CD4-positive, alpha-beta T cell (primary cell): Measurements from ENCODE around the gene C8B. TPM values are rescaled to one million over a fixed set of nuclear protein-coding genes. Genes with fewer than 3 reads are reported as not detected.

Experiments used
- ATAC-seq: fragments of 200-7000 bp; cut with Tn5 transposase; one replicate; pipeline ENCODE4 v1.10.0; 2022; ENCODE audit warnings: mild to moderate bottlenecking; ENCODE audit not compliant: poor library complexity
- CTCF ChIA-PET: fragments of 350-600 bp; sonication (Branson Sonifier 250); formaldehyde crosslinking; loops from one replicate; lab custom pipeline; 2021; ENCODE audit warnings: antibody characterized with exemption, inconsistent platforms; lab: Charles Lee
- POLR2A ChIA-PET: fragments of 350-600 bp; sonication (Branson Sonifier 250); formaldehyde crosslinking; loops from one replicate; lab custom pipeline; 2021; ENCODE audit warnings: antibody characterized with exemption, inconsistent platforms; lab: Charles Lee
- DNase-seq, 14 experiments: peaks; one replicate each; pipeline ENCODE4 v3.0.0-alpha.2; 2013 to 2020; ENCODE audit warnings: mixed read lengths in 2 of 14
- H3K27ac ChIP-seq, 2 donors: one replicate each; pipeline versions ENCODE4 v1.5.1 to v1.7.0; 2013; ENCODE audit warnings: low read length in 2 of 2, low read depth in 1 of 2, mild to moderate bottlenecking in 1 of 2
- H3K27me3 ChIP-seq, 2 experiments: 1 replicate in 1 of 2; 2 replicates in 1 of 2; pipeline versions ENCODE4 v1.6.1 to v1.7.0; 2013; ENCODE audit warnings: low read length in 2 of 2, control low read depth in 1 of 2, mild to moderate bottlenecking in 1 of 2, moderate library complexity in 1 of 2; ENCODE audit not compliant: insufficient read depth in 2 of 2, control insufficient read depth in 1 of 2
- H3K36me3 ChIP-seq: one replicate; pipeline ENCODE4 v1.6.1; 2013; ENCODE audit warnings: low read length, control low read depth; ENCODE audit not compliant: insufficient read depth
- H3K4me1 ChIP-seq: one replicate; pipeline ENCODE4 v1.6.1; 2013; ENCODE audit warnings: low read length, control low read depth; ENCODE audit not compliant: insufficient read depth
- H3K4me3 ChIP-seq: one replicate; pipeline ENCODE4 v1.5.1; 2013; ENCODE audit warnings: mild to moderate bottlenecking, low read length, moderate library complexity
- H3K9me3 ChIP-seq, 2 experiments: 1 replicate in 1 of 2; 2 replicates in 1 of 2; pipeline versions ENCODE4 v1.6.1 to v1.7.0; 2013; ENCODE audit warnings: low read length in 2 of 2, mild to moderate bottlenecking in 2 of 2, control low read depth in 1 of 2, moderate library complexity in 1 of 2; ENCODE audit not compliant: control insufficient read depth in 1 of 2, insufficient read depth in 1 of 2
- H3K27ac Mint-ChIP-seq: one replicate; pipeline ENCODE4 v1.8.0; 2020; ENCODE audit warnings: mixed read lengths
- H3K27me3 Mint-ChIP-seq: one replicate; pipeline ENCODE4 v1.8.0; 2021; ENCODE audit warnings: mixed read lengths
- H3K36me3 Mint-ChIP-seq: one replicate; pipeline ENCODE4 v1.8.0; 2021; ENCODE audit warnings: low read depth, mixed read lengths
- H3K4me1 Mint-ChIP-seq: one replicate; pipeline ENCODE4 v1.8.0; 2021; ENCODE audit warnings: low read depth, mixed read lengths
- H3K4me3 Mint-ChIP-seq: one replicate; pipeline ENCODE4 v1.8.0; 2020; ENCODE audit warnings: mild to moderate bottlenecking, mixed read lengths
- H3K9me3 Mint-ChIP-seq: one replicate; pipeline ENCODE4 v1.8.0; 2020; ENCODE audit warnings: mixed read lengths
- CTCF ChIP-seq: fragments of 200-600 bp; IDR thresholded peaks from one replicate; pipeline ENCODE4 v1.8.0; 2022; ENCODE audit warnings: antibody characterized with exemption, mild to moderate bottlenecking
- intact Hi-C, 2 experiments: fragments of 100-400 bp; cut with DNase I in 1 of 2; cut with micrococcal nuclease in 1 of 2; formaldehyde crosslinking; loops; one replicate each; pipeline versions ENCODE4 v1.15.1 to v1.9.0; 2023 to 2025; cut with DNase I, micrococcal nuclease
- total RNA-seq, 174 experiments: library from RNA in 2 of 174; stranded (reverse) in 2 of 174; gene quantifications; one replicate each; pipeline ENCODE4 v1.2.3 and lab custom pipeline; 2021 to 2026

C8B gene
- total RNA-seq, 2 experiments from 2014 or later = not detected

GRCh38 chr1:56979986-56980755 lies 14.4 kb upstream of the C8B start:
- POLR2A ChIA-PET = no interaction called here
- intact Hi-C loops = no loop called here
- H3K4me1 Mint-ChIP-seq = no peaks in the 10 kb centered on the region
- Histone ChIP-seq H3K4me3 (no peak overlapping the region), H3K36me3 (no peaks in the 10 kb centered on the region), H3K27me3 (peaks cover 0 to 2% of the 10 kb centered on the region in 2 experiments), H3K9me3 (no peaks in the 10 kb centered on the region), H3K27ac (no peak overlapping the region), H3K4me1 (no peaks in the 10 kb centered on the region)
- DNase-seq (no peak), ATAC-seq (no peak)
- no peak overlapping the region for H3K4me3 Mint-ChIP-seq
- no peaks in the 10 kb centered on the region for H3K36me3 Mint-ChIP-seq
- H3K27ac Mint-ChIP-seq = no peak overlapping the region
- no peak for TF ChIP-seq CTCF
- H3K9me3 Mint-ChIP-seq = no peaks in the 10 kb centered on the region
- H3K27me3 Mint-ChIP-seq = no peaks in the 10 kb centered on the region
- CTCF ChIA-PET = no interaction called here

GRCh38 chr1:56978819-56979218 lies 13.0 kb upstream of the C8B start:
- H3K4me1 ChIP-seq = no peaks in the 10 kb centered on the region
- H3K36me3 Mint-ChIP-seq = no peaks in the 10 kb centered on the region
- peaks cover 0 to 3% of the 10 kb centered on the region in 2 experiments for H3K9me3 ChIP-seq
- DNase-seq (no peak), ATAC-seq (no peak)
- ChIA-PET CTCF (no interaction called here), POLR2A (no interaction called here)
- H3K4me3 Mint-ChIP-seq = no peak overlapping the region
- intact Hi-C loops = no loop called here
- no peaks in the 10 kb centered on the region for H3K27me3 Mint-ChIP-seq
- no peaks in the 10 kb centered on the region for H3K9me3 Mint-ChIP-seq
- TF ChIP-seq CTCF = no peak
- no peaks in the 10 kb centered on the region for H3K4me1 Mint-ChIP-seq
- peaks cover 0 to 2% of the 10 kb centered on the region in 2 experiments for H3K27me3 ChIP-seq
- no peak overlapping the region for H3K4me3 ChIP-seq
- H3K27ac ChIP-seq = no peak overlapping the region
- H3K27ac Mint-ChIP-seq = no peak overlapping the region
- no peaks in the 10 kb centered on the region for H3K36me3 ChIP-seq

- Histone ChIP-seq H3K4me3 (no peak overlapping the region), H3K36me3 (no peaks in the 10 kb centered on the region), H3K27me3 (peaks cover 0 to 2% of the 10 kb centered on the region in 2 experiments), H3K9me3 (peaks cover 0 to 3% of the 10 kb centered on the region in 2 experiments), H3K27ac (no peak overlapping the region), H3K4me1 (no peaks in the 10 kb centered on the region)
- DNase-seq (no peak), ATAC-seq (no peak)
- TF ChIP-seq CTCF = no peak
- ChIA-PET POLR2A (no interaction called here), CTCF (no interaction called here)
- no peak overlapping the region for H3K27ac Mint-ChIP-seq
- H3K4me3 Mint-ChIP-seq = no peak overlapping the region
- no peaks in the 10 kb centered on the region for H3K27me3 Mint-ChIP-seq
- H3K4me1 Mint-ChIP-seq = no peaks in the 10 kb centered on the region
- H3K36me3 Mint-ChIP-seq = no peaks in the 10 kb centered on the region
- H3K9me3 Mint-ChIP-seq = no peaks in the 10 kb centered on the region
- intact Hi-C loops = no loop called here
Observed at GRCh38 chr1:56977910-56978309, 12.1 kb upstream of the C8B start.
